ENCODE measurements around the gene ZNF471.

ZNF471 gene

DNA sequence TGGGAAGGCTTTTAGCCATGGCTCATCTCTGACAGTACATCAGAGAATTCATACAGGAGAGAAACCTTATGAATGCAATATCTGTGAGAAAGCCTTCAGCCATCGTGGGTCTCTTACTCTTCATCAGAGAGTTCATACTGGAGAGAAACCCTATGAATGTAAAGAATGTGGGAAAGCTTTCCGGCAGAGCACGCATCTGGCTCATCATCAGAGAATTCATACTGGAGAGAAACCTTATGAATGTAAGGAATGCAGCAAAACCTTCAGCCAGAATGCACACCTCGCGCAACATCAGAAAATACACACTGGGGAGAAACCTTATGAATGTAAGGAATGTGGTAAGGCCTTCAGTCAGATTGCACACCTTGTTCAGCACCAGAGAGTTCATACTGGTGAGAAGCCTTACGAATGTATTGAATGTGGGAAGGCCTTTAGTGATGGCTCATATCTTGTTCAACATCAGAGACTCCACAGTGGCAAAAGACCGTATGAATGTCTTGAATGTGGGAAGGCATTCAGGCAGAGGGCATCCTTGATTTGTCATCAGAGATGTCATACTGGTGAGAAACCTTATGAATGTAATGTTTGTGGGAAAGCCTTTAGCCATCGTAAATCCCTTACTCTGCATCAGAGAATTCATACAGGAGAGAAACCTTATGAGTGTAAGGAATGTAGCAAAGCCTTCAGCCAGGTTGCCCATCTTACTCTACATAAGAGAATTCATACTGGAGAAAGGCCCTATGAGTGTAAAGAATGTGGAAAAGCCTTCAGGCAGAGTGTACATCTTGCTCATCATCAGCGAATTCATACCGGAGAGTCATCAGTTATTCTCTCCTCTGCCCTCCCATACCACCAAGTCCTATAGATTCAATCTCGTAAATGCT, 70.3 kb downstream of the ZNF471 start:
- DNase-seq: no peak

All from activated CD4-positive, CD25-positive, alpha-beta regulatory T cell treated with anti-CD3 and anti-CD28 coated beads, Interleukin-2, amount 50 U/mL, for 72 hours (primary cell).